Measurements from ENCODE around the gene WDR4. TPM values are rescaled to one million over a fixed set of nuclear protein-coding genes. Genes with fewer than 3 reads are reported as not detected.

The WDR4 gene
- total RNA-seq, 1 donor from 2014 or later: 6.0 TPM

DNA sequence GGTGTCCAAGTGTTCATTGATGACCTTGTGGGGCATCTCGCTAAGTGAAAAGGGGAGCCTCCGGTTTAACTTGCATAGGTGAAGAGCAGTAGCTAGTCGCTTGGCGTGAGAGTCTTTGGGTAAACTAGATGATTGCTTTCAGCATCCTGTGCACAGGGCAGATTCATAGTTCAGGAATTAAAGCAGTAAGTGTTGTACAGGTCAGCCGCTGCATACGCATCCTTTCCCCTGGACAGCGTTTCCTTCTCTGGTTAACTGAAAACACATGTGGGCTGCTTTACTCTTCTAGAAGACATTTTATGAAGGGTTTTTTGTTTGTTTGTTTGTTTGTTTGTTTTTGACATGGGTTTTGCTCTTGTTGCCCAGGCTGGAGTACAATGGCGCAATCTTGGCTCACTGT, 25.9 kb upstream of the WDR4 start:
- peaks cover 14% of the 10 kb centered on the region for H3K4me1 ChIP-seq
- peaks cover 97% of the 10 kb centered on the region for H3K36me3 ChIP-seq
- H3K27ac ChIP-seq (replicated peaks): no peak overlapping the region
- H3K4me3 ChIP-seq: no peak overlapping the region
- intact Hi-C loops (cut with micrococcal nuclease): no loop called here
- TF ChIP-seq CTCF (IDR thresholded peaks at IDR 0.05; ENCODE audit: borderline replicate concordance): no peak
- DNase-seq: no peak
- no peaks in the 10 kb centered on the region for H3K27me3 ChIP-seq (ENCODE audit: low read depth)
- no peaks in the 10 kb centered on the region for H3K9me3 ChIP-seq (replicated peaks)

GRCh38 chr21:42903817-42904216, 24.5 kb upstream of the WDR4 start:
- Histone ChIP-seq H3K27me3 (ENCODE audit: low read depth) (no peaks in the 10 kb centered on the region), H3K4me1 (peaks cover 22% of the 10 kb centered on the region), H3K36me3 (peaks cover 96% of the 10 kb centered on the region), H3K4me3 (no peak overlapping the region), H3K9me3 (replicated peaks) (no peaks in the 10 kb centered on the region), H3K27ac (replicated peaks) (no peak overlapping the region)
- no peak for DNase-seq
- TF ChIP-seq CTCF (IDR thresholded peaks at IDR 0.05; ENCODE audit: borderline replicate concordance): no peak
- intact Hi-C loops (cut with micrococcal nuclease): no loop called here

DNA sequence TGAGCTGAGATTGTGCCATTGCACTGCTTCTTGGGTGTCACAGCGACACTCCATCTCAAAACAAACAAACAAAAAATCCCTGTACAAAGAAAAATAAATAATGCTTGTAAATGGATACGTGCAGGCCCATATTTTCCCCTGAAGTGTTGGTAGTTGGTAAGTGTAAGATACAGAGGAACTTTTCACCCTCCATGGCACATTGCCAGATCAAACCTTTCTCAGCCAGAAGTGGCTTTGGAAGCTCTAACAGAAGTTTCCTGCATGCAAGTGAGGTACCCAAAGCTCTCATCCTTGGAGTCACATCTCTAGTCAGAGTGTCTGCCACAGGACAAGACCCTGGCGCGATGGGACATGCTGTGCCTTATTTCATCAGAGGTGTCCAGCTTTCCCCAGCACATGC, 21.1 kb upstream of the WDR4 start:
- no peaks in the 10 kb centered on the region for H3K9me3 ChIP-seq (replicated peaks)
- DNase-seq: no peak
- no peak overlapping the region for H3K4me3 ChIP-seq
- peaks cover 86% of the 10 kb centered on the region for H3K36me3 ChIP-seq
- intact Hi-C loops (cut with micrococcal nuclease): no loop called here
- H3K4me1 ChIP-seq: peaks cover 45% of the 10 kb centered on the region
- H3K27ac ChIP-seq (replicated peaks): no peak overlapping the region
- no peak for TF ChIP-seq CTCF (IDR thresholded peaks at IDR 0.05; ENCODE audit: borderline replicate concordance)
- no peaks in the 10 kb centered on the region for H3K27me3 ChIP-seq (ENCODE audit: low read depth)

DNA sequence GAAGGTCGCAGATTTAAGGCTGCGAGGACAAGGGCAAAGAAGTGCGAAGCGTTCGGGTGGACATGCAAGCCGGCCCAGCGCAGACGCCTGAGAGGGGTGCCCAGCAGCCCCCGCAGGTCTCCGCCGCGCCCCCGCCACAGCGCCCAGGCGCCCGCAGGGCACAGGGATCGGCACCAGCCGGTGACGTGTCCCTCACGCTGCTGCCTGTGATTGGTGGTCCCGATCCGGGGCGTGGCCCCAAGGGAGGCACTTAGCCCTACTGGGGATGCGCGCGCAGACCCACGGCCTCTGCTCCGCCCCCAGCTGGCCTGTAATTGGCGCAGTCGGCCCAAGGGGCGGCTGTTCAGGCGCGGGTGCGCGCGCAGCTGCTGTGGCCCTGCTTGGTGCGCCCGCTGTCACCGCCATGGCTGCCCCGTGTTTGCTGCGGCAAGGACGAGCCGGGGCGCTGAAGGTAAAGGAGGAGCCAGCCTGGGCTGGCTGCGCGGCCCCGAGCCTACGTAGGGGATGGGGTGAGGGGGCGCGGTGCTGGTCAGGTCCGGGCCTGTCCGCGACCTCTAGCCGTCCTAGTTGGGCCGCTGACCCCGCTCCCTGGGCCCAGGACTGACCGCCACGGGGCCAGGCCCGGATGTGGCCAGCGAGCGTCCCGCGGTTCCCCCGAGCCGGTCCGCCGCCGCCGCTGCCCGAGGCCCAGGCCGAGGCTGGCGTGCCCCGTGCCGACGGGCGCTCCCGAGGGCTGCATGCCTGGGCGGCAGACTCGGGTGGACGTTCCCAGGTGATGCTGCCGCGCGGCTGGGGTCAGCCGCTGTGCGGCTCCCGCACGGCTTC, 13.8 kb upstream of the WDR4 start, which contains the start of gene NDUFV3:
Gene NDUFV3 (plus strand): TSS at position 379 of the 825 bp plus-strand sequence. CDS start 25 bp downstream, at position 404.
- Histone ChIP-seq H3K4me1 (peaks cover 45% of the 10 kb centered on the region), H3K27me3 (ENCODE audit: low read depth) (no peaks in the 10 kb centered on the region), H3K9me3 (replicated peaks) (no peaks in the 10 kb centered on the region), H3K36me3 (peaks cover 15% of the 10 kb centered on the region), H3K4me3 (peak within 1 kb of the TSS; percentile 94), H3K27ac (replicated peaks) (peak within 1 kb of the TSS; percentile 98)
- DNase-seq: peak; percentile 100
- TF ChIP-seq CTCF (IDR thresholded peaks at IDR 0.05; ENCODE audit: borderline replicate concordance): no peak
- intact Hi-C loops (cut with micrococcal nuclease): no loop called here

DNA sequence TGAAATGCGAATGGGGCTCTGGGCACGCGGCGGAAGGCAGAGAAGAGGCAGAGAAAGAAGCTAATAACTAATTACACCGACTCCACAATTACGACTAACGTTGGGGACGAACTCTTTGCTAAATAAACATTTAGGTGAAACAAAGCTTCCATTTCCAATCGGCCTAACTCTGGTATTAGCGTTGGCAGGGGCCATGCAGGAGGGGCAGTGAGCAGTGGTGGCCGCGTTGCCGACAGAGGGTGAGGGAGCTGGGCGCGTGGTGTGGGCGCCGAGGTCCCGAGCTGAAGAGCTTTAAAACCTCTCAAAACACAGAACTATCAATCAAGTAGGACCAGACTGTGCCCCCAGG, 13.2 kb upstream of the WDR4 start:
- intact Hi-C loops (cut with micrococcal nuclease): no loop called here
- H3K4me3 ChIP-seq: peak overlapping the region; percentile 94
- H3K4me1 ChIP-seq: peaks cover 40% of the 10 kb centered on the region
- peak overlapping the region; percentile 98 for H3K27ac ChIP-seq (replicated peaks)
- H3K9me3 ChIP-seq (replicated peaks): no peaks in the 10 kb centered on the region
- no peaks in the 10 kb centered on the region for H3K27me3 ChIP-seq (ENCODE audit: low read depth)
- no peak for TF ChIP-seq CTCF (IDR thresholded peaks at IDR 0.05; ENCODE audit: borderline replicate concordance)
- no peak for DNase-seq
- peaks cover 10% of the 10 kb centered on the region for H3K36me3 ChIP-seq

All from left ventricle myocardium inferior (tissue), 1 donor.